H1 (cell line): Measurements from ENCODE around the gene ZBTB49. TPM values are rescaled to one million over a fixed set of nuclear protein-coding genes. Genes with fewer than 3 reads are reported as not detected.

ENCODE experiments used
- CTCF ChIA-PET: fragments of 300-600 bp; sonication (Branson Sonifier 250); formaldehyde crosslinking; loops from one replicate; lab custom pipeline; 2021; ENCODE audit not compliant: partially characterized antibody; lab: Charles Lee
- POLR2A ChIA-PET: fragments of 300-600 bp; sonication (Branson Sonifier 250); formaldehyde crosslinking; loops from one replicate; lab custom pipeline; 2021; ENCODE audit warnings: inconsistent platforms; ENCODE audit not compliant: partially characterized antibody; lab: Charles Lee
- DNase-seq, 2 experiments: peaks; one replicate each; pipeline versions ENCODE4 v3.0.0 to v3.0.0-alpha.2; 2010 to 2022; ENCODE audit warnings: low spot score in 2 of 2, low read depth in 1 of 2, mixed read lengths in 1 of 2
- FAIRE-seq: peaks from 2 replicates; lab custom pipeline; 2011; peaks lifted over from hg19 to GRCh38; lab: Jason Lieb, UNC
- H2AFZ ChIP-seq: 2 replicates; pipeline ENCODE4 v1.8.1; 2012; ENCODE audit warnings: low read length, inconsistent platforms
- H2AK5ac ChIP-seq: 2 replicates; pipeline ENCODE4 v1.6.1; 2013; ENCODE audit warnings: low read depth, low read length
- H2BK120ac ChIP-seq: replicated peaks from 2 replicates; pipeline ENCODE3; 2013; ENCODE audit warnings: low read depth, low read length, inconsistent platforms
- H2BK12ac ChIP-seq: 2 replicates; pipeline ENCODE4 v1.6.1; 2013; ENCODE audit warnings: low read depth, low read length
- H2BK15ac ChIP-seq: 2 replicates; pipeline ENCODE4 v1.6.1; 2013; ENCODE audit warnings: low read length
- H2BK20ac ChIP-seq: 2 replicates; pipeline ENCODE4 v1.6.1; 2013; ENCODE audit warnings: low read length
- H2BK5ac ChIP-seq: 2 replicates; pipeline ENCODE4 v1.6.1; 2013; ENCODE audit warnings: low read depth, low read length
- H3K14ac ChIP-seq: 2 replicates; pipeline ENCODE4 v1.6.1; 2013; ENCODE audit warnings: inconsistent platforms; ENCODE audit not compliant: insufficient read length
- H3K18ac ChIP-seq: 2 replicates; pipeline ENCODE4 v1.6.1; 2013; ENCODE audit warnings: low read length; ENCODE audit errors: extremely low read depth
- H3K23ac ChIP-seq: 2 replicates; pipeline ENCODE4 v1.6.1; 2013; ENCODE audit warnings: inconsistent platforms; ENCODE audit not compliant: insufficient read length
- H3K23me2 ChIP-seq: 2 replicates; pipeline ENCODE4 v1.6.1; 2013; ENCODE audit warnings: low read depth, low read length
- H3K27ac ChIP-seq: 2 replicates; pipeline ENCODE4 v1.6.1; 2011; ENCODE audit warnings: low read depth, low read length, inconsistent platforms
- H3K27me3 ChIP-seq, 4 experiments: replicated peaks in 1 of 4; 1 replicate in 1 of 4; 2 replicates in 3 of 4; pipeline versions ENCODE4 v1.6.1 to v1.8.1; 2011 to 2013; ENCODE audit warnings: low read length in 3 of 4, mild to moderate bottlenecking in 3 of 4, inconsistent platforms in 2 of 4, mixed read lengths in 2 of 4, moderate library complexity in 1 of 4; ENCODE audit not compliant: control insufficient read depth in 3 of 4, insufficient read depth in 3 of 4; ENCODE audit errors: extremely low read depth in 1 of 4
- H3K36me3 ChIP-seq, 4 experiments: 2 replicates each; pipeline versions ENCODE4 v1.6.1 to v1.8.1; 2011 to 2013; ENCODE audit warnings: mild to moderate bottlenecking in 4 of 4, low read length in 3 of 4, moderate library complexity in 2 of 4, control low read depth in 1 of 4, inconsistent platforms in 1 of 4; ENCODE audit not compliant: insufficient read depth in 4 of 4, control insufficient read depth in 2 of 4
- H3K4ac ChIP-seq: replicated peaks from 2 replicates; pipeline ENCODE3; 2013; ENCODE audit warnings: low read length, low read depth, mixed read lengths, inconsistent platforms; ENCODE audit not compliant: insufficient read length
- H3K4me1 ChIP-seq, 4 experiments: replicated peaks in 1 of 4; 1 replicate in 1 of 4; 2 replicates in 3 of 4; pipeline versions ENCODE4 v1.6.1 to v1.8.1; 2011 to 2013; ENCODE audit warnings: low read length in 3 of 4, inconsistent platforms in 2 of 4, mixed read lengths in 1 of 4; ENCODE audit not compliant: insufficient read depth in 4 of 4, control insufficient read depth in 3 of 4
- H3K4me2 ChIP-seq, 2 experiments: 2 replicates each; pipeline versions ENCODE4 v1.6.1 to v1.8.1; 2011 to 2013; ENCODE audit warnings: low read depth in 2 of 2, low read length in 2 of 2, control low read depth in 1 of 2, inconsistent platforms in 1 of 2, mild to moderate bottlenecking in 1 of 2; ENCODE audit not compliant: insufficient read depth in 1 of 2
- H3K4me3 ChIP-seq, 4 experiments: fragments of 200-600, 300-600 bp in 1 of 4; sonication (generic), shearing (Covaris generic), sonication (Bioruptor Twin) in 1 of 4; 2 replicates each; pipeline versions ENCODE4 v1.5.1 to v1.8.1; 2011 to 2016; ENCODE audit warnings: low read length in 4 of 4, low read depth in 3 of 4, control low read depth in 2 of 4, inconsistent platforms in 2 of 4, mild to moderate bottlenecking in 2 of 4, mixed read lengths in 1 of 4, moderate library complexity in 1 of 4; ENCODE audit not compliant: insufficient read depth in 2 of 4; ENCODE audit errors: extremely low read depth in 1 of 4
- H3K56ac ChIP-seq: replicated peaks from 2 replicates; pipeline ENCODE3; 2013; ENCODE audit warnings: low read depth, mild to moderate bottlenecking, mixed read lengths, low read length, inconsistent platforms; ENCODE audit not compliant: insufficient read length
- H3K79me1 ChIP-seq: 2 replicates; pipeline ENCODE4 v1.6.1; 2013; ENCODE audit warnings: low read depth, low read length, control low read depth
- H3K79me2 ChIP-seq, 2 experiments: 2 replicates each; pipeline versions ENCODE4 v1.6.1 to v1.8.1; 2012 to 2013; ENCODE audit warnings: low read length in 2 of 2, mild to moderate bottlenecking in 2 of 2, inconsistent platforms in 1 of 2; ENCODE audit not compliant: insufficient read depth in 2 of 2, control insufficient read depth in 1 of 2
- H3K9ac ChIP-seq, 4 experiments: replicated peaks in 1 of 4; 1 replicate in 1 of 4; 2 replicates in 3 of 4; pipeline versions ENCODE4 v1.6.1 to v1.8.1; 2011 to 2013; ENCODE audit warnings: low read depth in 3 of 4, low read length in 3 of 4, control low read depth in 2 of 4, mild to moderate bottlenecking in 2 of 4, moderate library complexity in 2 of 4, inconsistent platforms in 1 of 4; ENCODE audit errors: extremely low read depth in 1 of 4
- H3K9me3 ChIP-seq, 2 experiments: 2 replicates each; pipeline versions ENCODE4 v1.6.1 to v1.8.1; 2012 to 2013; ENCODE audit warnings: mild to moderate bottlenecking in 2 of 2, moderate library complexity in 2 of 2, control low read depth in 1 of 2, inconsistent platforms in 1 of 2, low read depth in 1 of 2, low read length in 1 of 2, mixed read lengths in 1 of 2; ENCODE audit not compliant: insufficient read depth in 2 of 2
- H4K20me1 ChIP-seq, 2 experiments: replicated peaks in 1 of 2; 2 replicates each; pipeline versions ENCODE3 to v1.8.1; 2011 to 2013; ENCODE audit warnings: inconsistent platforms in 2 of 2, low read length in 2 of 2, mild to moderate bottlenecking in 1 of 2; ENCODE audit not compliant: insufficient read depth in 2 of 2, control insufficient read depth in 1 of 2
- H4K5ac ChIP-seq: 2 replicates; pipeline ENCODE4 v1.6.1; 2013; ENCODE audit warnings: low read length, low read depth, mixed read lengths, inconsistent platforms; ENCODE audit not compliant: insufficient read length
- H4K8ac ChIP-seq: 2 replicates; pipeline ENCODE4 v1.8.0; 2013; ENCODE audit warnings: mild to moderate bottlenecking, moderate library complexity, low read length, inconsistent platforms; ENCODE audit not compliant: insufficient read depth; ENCODE audit errors: extremely low read depth
- H4K91ac ChIP-seq: replicated peaks from 2 replicates; pipeline ENCODE3; 2013; ENCODE audit warnings: low read length, mixed read lengths, inconsistent platforms; ENCODE audit not compliant: insufficient read length
- BACH1 ChIP-seq: IDR thresholded peaks from 2 replicates; pipeline ENCODE4 v1.6.1; 2012; ENCODE audit warnings: low read length, improper control_type of control experiment
- CBX5 ChIP-seq: fragments of 300-800, 300-1000 bp; sonication (generic); IDR thresholded peaks from 2 replicates; pipeline ENCODE4 v1.7.1; 2016; ENCODE audit warnings: antibody characterized with exemption, low read length, low read depth
- CREB1 ChIP-seq: IDR thresholded peaks from 2 replicates; pipeline ENCODE4 v1.6.1; 2012; ENCODE audit warnings: inconsistent platforms
- SAP30 ChIP-seq: fragments of 300-600 bp; sonication (generic); IDR thresholded peaks from 2 replicates; pipeline ENCODE4 v1.7.1; 2012; ENCODE audit warnings: low read length, moderate library complexity, mild to moderate bottlenecking, inconsistent platforms; ENCODE audit not compliant: insufficient read depth, insufficient replicate concordance
- TBP ChIP-seq: IDR thresholded peaks from 2 replicates; pipeline ENCODE4 v1.6.1; 2011; ENCODE audit warnings: low read depth, low read length, improper control_type of control experiment
- WGBS, 2 experiments: shearing (Covaris generic) in 1 of 2; methylation state at CpG; one replicate each; pipeline versions ENCODE4 v1.1.6 to v1.1.7; 2013 to 2015; ENCODE audit warnings: low lambda C conversion rate in 2 of 2, mixed read lengths in 2 of 2, inconsistent platforms in 1 of 2, low coverage in 1 of 2, missing lambda C conversion rate in 1 of 2; ENCODE audit not compliant: insufficient replicate concordance in 2 of 2, insufficient coverage in 1 of 2, insufficient read length in 1 of 2; ENCODE audit errors: extremely low coverage in 1 of 2, missing lambda C conversion rate in 1 of 2; 5-methylcytosine and 5-hydroxymethylcytosine counted together
- polyA plus RNA-seq, 7 experiments: library from polyadenylated mRNA; depleted of rRNA in 3 of 7; stranded (reverse) in 5 of 7; unstranded in 2 of 7; fragments of >200 nt in 5 of 7; fragments of 200-250 nt in 2 of 7; gene quantifications; 1 replicate in 5 of 7; 2 replicates in 1 of 7; 4 replicates in 1 of 7; pipeline versions ENCODE4 v1.2.1 to v1.2.3, GENCODE V29; 2011 to 2013; ENCODE audit warnings: missing spikeins in 2 of 7, mixed read lengths in 2 of 7
- total RNA-seq: library from RNA; stranded (reverse); fragmentation: NEBNext Ultra II Directional; extraction: Animal tissue kit (Norgen Biotek cat#: 25700); gene quantifications from 2 replicates; pipeline ENCODE4 v1.2.1, GENCODE V29; 2021

Gene ZBTB49
- total and polyA plus RNA-seq, 2 of the 8 experiments (the other 6 are each of a cell fraction or from before 2014, with no cell fraction given): 4.2 to 6.8 TPM

- Histone ChIP-seq H3K9ac (no peak overlapping the region), H3K36me3 (peaks cover 13 to 73% (median 49%) of the 10 kb centered on the region in 4 experiments; a peak in 7 of 8 replicates), H2AK5ac (no peak overlapping the region), H3K23me2 (no peaks in the 10 kb centered on the region), H2BK120ac (no peak overlapping the region), H4K8ac (no peak overlapping the region), H4K91ac (no peak overlapping the region), H3K9me3 (no peaks in the 10 kb centered on the region), H3K27ac (no peak overlapping the region), H2BK5ac (no peak overlapping the region), H3K79me1 (no peaks in the 10 kb centered on the region), H2BK20ac (no peak overlapping the region), H4K5ac (no peak overlapping the region), H3K18ac (no peak overlapping the region), H2BK12ac (no peak overlapping the region), H2BK15ac (no peak overlapping the region), H3K4me1 (no peaks in the 10 kb centered on the region), H2AFZ (no peak overlapping the region), H3K23ac (no peak overlapping the region), H3K27me3 (no peaks in the 10 kb centered on the region), H3K4me2 (no peak overlapping the region), H3K14ac (no peak overlapping the region), H3K79me2 (no peaks in the 10 kb centered on the region), H3K4ac (no peak overlapping the region), H3K56ac (no peak overlapping the region), H4K20me1 (peaks cover 2 to 7% of the 10 kb centered on the region in 2 experiments), H3K4me3 (no peak overlapping the region)
- ChIA-PET POLR2A (no interaction called here), CTCF (interaction anchor here (1.2 to 2.4 kb wide), 8 partner anchors 10 to 156 kb away, joined by 3 to 12 read pairs (median 6); no protein-coding TSS in a partner anchor)
- DNase-seq: no peak
- FAIRE-seq: no peak
- 96% methylated on average over 14 of the region's 14 CpGs; no CpG with 5 or more reads in 1 of the 2 experiments for WGBS, 2 experiments
- no peak for TF ChIP-seq CBX5
- TF ChIP-seq SAP30: no peak
- no peak for TF ChIP-seq BACH1
- TF ChIP-seq TBP: no peak
- no peak for TF ChIP-seq CREB1
Measured at GRCh38 chr4:4274226-4274625, 15.8 kb upstream of the ZBTB49 start.
